ENCODE measurements around the gene ITFG1.

Gene ITFG1

DNA sequence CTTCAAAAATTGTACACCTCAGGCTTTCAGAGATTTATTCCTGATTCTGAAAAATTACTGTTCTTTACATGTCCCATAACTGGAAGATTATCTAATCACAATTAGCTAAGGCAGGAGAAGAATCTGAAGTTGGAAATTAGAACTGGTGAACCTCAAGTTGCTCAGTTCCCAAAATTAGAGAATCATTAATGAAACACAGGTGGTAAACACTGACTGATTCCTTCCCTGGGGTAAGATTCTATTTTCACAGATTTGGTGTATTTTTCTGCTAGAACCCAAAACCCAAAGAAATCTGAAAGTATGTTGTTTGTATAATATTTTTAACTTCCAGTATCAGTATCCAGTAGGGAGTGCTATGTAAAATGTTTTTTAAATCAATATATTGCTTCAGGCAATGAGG is 26.0 kb upstream of the ITFG1 start:
- no peak for TF ChIP-seq ZFX (IDR thresholded peaks at IDR 0.05)
- TF ChIP-seq, protein P1, sequence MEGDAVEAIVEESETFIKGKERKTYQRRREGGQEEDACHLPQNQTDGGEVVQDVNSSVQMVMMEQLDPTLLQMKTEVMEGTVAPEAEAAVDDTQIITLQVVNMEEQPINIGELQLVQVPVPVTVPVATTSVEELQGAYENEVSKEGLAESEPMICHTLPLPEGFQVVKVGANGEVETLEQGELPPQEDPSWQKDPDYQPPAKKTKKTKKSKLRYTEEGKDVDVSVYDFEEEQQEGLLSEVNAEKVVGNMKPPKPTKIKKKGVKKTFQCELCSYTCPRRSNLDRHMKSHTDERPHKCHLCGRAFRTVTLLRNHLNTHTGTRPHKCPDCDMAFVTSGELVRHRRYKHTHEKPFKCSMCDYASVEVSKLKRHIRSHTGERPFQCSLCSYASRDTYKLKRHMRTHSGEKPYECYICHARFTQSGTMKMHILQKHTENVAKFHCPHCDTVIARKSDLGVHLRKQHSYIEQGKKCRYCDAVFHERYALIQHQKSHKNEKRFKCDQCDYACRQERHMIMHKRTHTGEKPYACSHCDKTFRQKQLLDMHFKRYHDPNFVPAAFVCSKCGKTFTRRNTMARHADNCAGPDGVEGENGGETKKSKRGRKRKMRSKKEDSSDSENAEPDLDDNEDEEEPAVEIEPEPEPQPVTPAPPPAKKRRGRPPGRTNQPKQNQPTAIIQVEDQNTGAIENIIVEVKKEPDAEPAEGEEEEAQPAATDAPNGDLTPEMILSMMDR (conservative IDR thresholded peaks at IDR 0.05) = no peak
- no peak overlapping the region for H3K27ac ChIP-seq

DNA sequence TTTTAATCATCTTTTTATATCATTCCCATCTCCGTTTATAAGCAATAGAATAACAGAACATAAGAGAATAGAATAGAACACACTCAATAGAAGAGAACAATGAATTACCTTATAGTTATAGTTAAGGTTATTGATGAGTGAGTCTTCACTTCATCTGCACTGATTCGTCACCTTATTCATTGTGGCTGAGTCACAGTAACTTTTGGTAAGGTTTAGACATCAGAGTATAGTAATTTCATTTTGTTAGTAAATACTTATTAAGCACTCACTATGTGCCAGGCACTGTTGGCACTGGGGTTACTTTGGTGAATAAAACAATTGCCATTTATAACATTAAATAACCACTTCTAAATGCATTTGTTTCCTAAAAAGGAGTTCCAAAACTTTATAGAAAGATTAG is 22.8 kb upstream of the ITFG1 start:
- no peak overlapping the region for H3K27ac ChIP-seq

DNA sequence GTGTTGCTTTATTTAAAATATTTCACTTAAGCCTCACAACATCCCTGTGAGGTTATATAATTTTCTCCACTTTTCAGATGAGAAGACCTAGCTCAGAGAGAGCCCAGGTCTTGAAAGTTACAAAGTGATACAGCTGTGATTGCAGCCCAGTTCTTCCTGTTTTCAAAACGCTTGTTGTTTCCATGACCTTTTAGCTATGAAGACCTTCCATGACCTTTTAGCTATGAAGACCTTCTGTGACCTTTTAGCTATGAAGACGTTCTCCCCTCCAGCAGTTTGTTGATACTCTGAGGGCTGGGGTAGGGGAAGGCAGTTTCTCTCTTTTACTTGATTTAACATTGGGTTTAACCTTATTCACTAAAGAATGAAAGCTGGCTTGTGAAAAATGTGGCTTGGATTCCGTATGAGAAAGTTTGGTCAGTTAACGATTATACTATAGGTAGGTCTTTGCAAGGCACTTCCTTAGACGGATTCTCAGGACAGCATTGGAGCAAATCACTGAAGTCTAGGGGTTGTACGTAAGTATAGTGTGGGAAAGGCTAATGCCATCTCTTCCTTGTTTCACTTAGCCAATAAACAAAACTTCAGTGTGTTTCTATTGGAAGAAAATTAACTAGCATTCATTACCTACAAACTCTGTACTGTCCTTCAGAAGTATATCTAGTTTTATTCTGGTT is 21.0 kb upstream of the ITFG1 start:
- no peak overlapping the region for H3K27ac ChIP-seq
- no peak for TF ChIP-seq ZFX (IDR thresholded peaks at IDR 0.05)
- TF ChIP-seq, protein P1 (conservative IDR thresholded peaks at IDR 0.05) = no peak

More for the DNA sequence above, 22.8 kb upstream of the ITFG1 start:
- no peak for TF ChIP-seq ZFX (IDR thresholded peaks at IDR 0.05)
- TF ChIP-seq, protein P1 (conservative IDR thresholded peaks at IDR 0.05) = no peak

DNA sequence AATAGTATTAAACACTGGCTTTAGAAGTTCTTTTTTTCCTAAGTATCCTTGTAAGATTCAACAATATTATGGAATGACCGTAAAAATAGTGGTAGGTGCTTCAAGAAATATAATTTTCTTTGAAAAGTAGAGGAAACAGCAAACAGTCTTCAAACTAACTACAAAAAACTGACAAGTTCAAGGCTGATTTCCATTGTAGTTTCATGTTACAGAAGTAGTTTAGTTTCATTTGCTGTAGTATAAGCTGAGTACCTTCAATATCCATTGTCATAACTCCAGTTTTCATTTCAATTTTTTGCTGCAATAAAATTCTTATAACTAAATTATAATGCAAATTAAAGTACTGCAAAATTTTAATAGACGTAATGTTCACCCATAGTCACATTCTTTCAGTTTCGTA is 19.5 kb upstream of the ITFG1 start:
- TF ChIP-seq, protein P1 (conservative IDR thresholded peaks at IDR 0.05) = no peak
- TF ChIP-seq ZFX (IDR thresholded peaks at IDR 0.05) = no peak
- no peak overlapping the region for H3K27ac ChIP-seq

DNA sequence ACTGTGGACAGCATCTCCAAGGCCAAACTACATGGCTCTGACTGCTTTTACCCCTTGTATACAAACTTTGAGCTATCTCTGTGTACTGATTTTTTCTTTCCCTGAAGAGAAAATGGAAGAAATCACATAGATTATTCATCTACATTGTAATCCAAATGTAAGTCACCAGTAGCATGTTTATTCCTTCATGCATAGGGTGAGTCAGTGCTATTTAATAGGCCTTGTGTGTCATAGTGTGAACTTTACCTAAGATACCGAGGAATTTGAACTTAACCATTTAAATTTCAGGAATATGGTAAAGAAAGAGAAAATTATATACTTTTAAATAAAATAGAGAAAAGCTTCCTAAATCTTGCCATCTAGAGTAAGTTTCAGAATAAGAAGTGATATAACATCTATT is 16.8 kb upstream of the ITFG1 start:
- H3K27ac ChIP-seq = no peak overlapping the region
- TF ChIP-seq, protein P1 (conservative IDR thresholded peaks at IDR 0.05) = no peak
- TF ChIP-seq ZFX (IDR thresholded peaks at IDR 0.05) = no peak

DNA sequence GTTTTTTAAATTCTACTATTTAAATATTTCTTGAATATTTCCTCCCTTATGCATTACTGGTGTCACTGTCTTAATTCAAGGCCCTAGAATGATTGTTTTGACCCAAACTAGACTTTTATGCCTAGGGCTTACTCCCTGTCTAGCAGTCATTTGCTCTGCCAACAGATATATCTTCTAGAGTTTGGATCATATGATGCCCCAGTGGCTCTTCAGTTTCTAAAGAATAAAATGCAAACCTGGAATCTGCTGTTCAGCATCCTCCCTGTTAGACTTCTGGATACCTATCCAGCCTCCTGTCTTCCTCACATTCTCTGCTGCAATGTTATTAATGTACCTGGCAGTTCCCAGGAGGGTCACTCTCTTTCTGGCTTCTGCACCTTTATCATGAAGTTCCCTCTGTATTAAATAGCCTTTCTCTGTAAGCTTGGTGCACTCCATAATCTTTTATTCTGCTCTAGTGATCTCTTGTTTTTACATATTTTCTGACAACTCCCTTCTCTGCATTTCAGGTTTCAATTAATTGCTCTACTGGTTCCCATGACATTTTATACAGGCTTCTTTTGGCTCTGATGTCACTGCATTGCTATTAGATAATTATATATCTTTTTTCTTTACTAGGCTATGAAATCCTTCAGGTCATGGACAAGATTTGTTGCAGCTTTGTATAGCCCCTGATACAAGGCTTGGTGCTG is 15.9 kb upstream of the ITFG1 start:
- TF ChIP-seq, protein P1 (conservative IDR thresholded peaks at IDR 0.05) = no peak
- no peak overlapping the region for H3K27ac ChIP-seq

DNA sequence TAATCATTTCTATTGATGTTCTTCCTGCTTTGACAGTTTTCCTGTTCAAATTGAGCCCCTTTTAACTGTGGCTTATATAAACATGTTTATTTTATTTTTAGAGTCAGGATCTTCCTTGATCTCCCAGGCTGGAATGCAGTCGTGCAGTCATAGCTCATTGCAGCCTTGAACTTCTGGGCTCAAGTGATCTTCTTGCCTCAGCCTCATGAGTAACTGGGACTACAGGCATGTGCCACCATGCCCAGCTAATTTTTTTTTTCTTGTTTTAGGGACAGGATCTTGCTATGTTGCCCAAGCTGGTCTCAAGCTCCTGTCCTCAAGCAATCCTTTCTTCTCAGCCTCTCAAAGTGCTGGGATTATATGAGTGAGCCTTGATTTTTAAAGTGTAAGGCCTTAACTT is 14.9 kb upstream of the ITFG1 start:
- no peak for TF ChIP-seq ZFX (IDR thresholded peaks at IDR 0.05)
- TF ChIP-seq, protein P1 (conservative IDR thresholded peaks at IDR 0.05) = no peak
- no peak overlapping the region for H3K27ac ChIP-seq

All from C4-2B (cell line).